DMS 273 (cell line): Measurements from ENCODE around the gene TMEM184A.

Source experiments
- DNase-seq: peaks from one replicate; lab custom pipeline; 2025; ENCODE audit not compliant: unreplicated experiment; lab: John Stamatoyannopoulos, UW

Gene TMEM184A

GRCh38 chr7:1555813-1556543, at the start of gene TMEM184A:
TSS of gene TMEM184A (minus strand) at chr7:1556205. CDS start at chr7:1555484, 721 bp downstream.
- peak; percentile 98 for DNase-seq

- no peak for DNase-seq
These were observed 48.4 kb upstream of the TMEM184A start for GRCh38 chr7:1604383-1604782.

- no peak for DNase-seq
These were observed 47.6 kb upstream of the TMEM184A start for GRCh38 chr7:1603346-1604225.

- no peak for DNase-seq
These were observed 46.4 kb upstream of the TMEM184A start for GRCh38 chr7:1602386-1602785.

- DNase-seq: no peak
These were observed 46.0 kb upstream of the TMEM184A start for GRCh38 chr7:1601956-1602355.

- DNase-seq: no peak
These were observed 43.8 kb upstream of the TMEM184A start for GRCh38 chr7:1599640-1600395.

- DNase-seq: no peak
These were observed 43.1 kb upstream of the TMEM184A start for GRCh38 chr7:1598961-1599639.

- no peak for DNase-seq
These were observed 42.3 kb upstream of the TMEM184A start for GRCh38 chr7:1598286-1598685.

- DNase-seq: no peak
These were observed 41.8 kb upstream of the TMEM184A start for GRCh38 chr7:1597791-1598190.

GRCh38 chr7:1597066-1597760, 41.2 kb upstream of the TMEM184A start:
- DNase-seq: no peak

- no peak for DNase-seq
These were observed 40.4 kb upstream of the TMEM184A start for GRCh38 chr7:1596181-1597043.

GRCh38 chr7:1595636-1596035, 39.6 kb upstream of the TMEM184A start:
- DNase-seq: no peak

- DNase-seq: no peak
These were observed 39.0 kb upstream of the TMEM184A start for GRCh38 chr7:1595027-1595426.

GRCh38 chr7:1593904-1594421, 38.0 kb upstream of the TMEM184A start:
- no peak for DNase-seq

GRCh38 chr7:1593091-1593866, 37.3 kb upstream of the TMEM184A start:
- peak; percentile 71 for DNase-seq

GRCh38 chr7:1592299-1592871, 36.4 kb upstream of the TMEM184A start:
- no peak for DNase-seq

GRCh38 chr7:1591876-1592275, 35.9 kb upstream of the TMEM184A start:
- DNase-seq: peak; percentile 59

- peak; percentile 75 for DNase-seq
These were observed 35.4 kb upstream of the TMEM184A start for GRCh38 chr7:1591396-1591795.
